NCI-H1092 treated with DMSO at 0.1 percent for 48 hours (cell line): ENCODE data around the gene SLC24A3.

Experiments used
- DNase-seq: peaks from one replicate; lab custom pipeline; 2025; lab: John Stamatoyannopoulos, UW

SLC24A3 gene

DNA sequence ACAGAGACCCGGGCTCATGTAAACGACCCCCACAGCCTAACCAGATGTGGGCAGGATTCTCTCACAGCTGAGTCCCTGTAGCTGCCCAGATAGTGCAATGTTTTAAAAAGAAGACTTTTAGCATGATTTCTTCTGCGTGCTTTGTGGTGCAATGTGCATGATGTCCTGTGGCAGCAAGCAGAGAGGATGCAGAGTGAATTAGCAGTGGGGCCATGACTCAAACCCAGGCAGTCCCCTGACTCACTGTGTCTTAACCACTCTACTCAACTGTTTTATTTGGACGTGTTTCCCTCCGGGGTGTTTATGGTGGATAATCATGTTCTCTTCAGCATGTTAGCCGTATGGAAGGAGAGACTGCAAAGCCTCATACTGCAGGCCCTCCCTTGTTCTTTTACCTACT, 247.9 kb downstream of the SLC24A3 start:
- DNase-seq: no peak

- no peak for DNase-seq
Measured at GRCh38 chr20:19462491-19462890, 250.0 kb downstream of the SLC24A3 start.

GRCh38 chr20:19463597-19463996, 251.2 kb downstream of the SLC24A3 start:
- DNase-seq: no peak

- peak; percentile 53 for DNase-seq
Measured at GRCh38 chr20:19465536-19465935, 253.1 kb downstream of the SLC24A3 start.

- peak; percentile 88 for DNase-seq
Measured at GRCh38 chr20:19466206-19466928, 253.9 kb downstream of the SLC24A3 start.

DNA sequence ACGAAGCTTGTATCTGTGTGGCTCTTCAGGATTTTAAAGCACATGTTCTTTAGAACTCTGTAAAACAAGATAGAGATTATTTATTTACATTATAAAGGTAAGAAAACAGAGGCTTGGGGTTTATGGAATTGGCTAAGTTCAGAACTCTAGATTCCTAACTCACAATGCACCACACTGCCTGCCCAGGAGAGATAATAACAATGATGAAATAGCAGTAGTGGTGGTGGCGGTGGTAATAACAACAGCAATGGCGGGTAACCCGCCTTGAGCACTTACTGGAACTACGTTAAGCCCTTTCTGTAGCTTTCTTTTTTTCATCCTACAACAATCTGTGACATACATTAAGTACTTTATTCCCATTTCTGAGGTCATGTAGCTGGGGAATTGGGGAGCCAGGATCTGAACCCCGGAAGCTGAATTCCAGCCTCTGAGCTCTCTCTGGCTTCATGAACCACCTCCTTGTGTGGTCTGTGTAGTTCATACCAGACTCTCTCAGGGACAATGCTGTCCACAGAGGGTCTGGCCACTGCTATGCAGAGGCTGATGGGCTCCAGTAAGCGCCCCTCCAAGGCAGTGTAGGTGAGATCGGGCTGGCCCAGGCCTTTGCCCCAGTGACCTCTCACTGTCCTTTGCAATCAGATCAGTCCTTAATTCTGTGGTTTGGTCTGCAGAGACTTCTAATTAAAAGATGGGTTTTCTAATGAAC, 260.9 kb downstream of the SLC24A3 start:
- DNase-seq: no peak

GRCh38 chr20:19473922-19474286, 261.5 kb downstream of the SLC24A3 start:
- no peak for DNase-seq

DNA sequence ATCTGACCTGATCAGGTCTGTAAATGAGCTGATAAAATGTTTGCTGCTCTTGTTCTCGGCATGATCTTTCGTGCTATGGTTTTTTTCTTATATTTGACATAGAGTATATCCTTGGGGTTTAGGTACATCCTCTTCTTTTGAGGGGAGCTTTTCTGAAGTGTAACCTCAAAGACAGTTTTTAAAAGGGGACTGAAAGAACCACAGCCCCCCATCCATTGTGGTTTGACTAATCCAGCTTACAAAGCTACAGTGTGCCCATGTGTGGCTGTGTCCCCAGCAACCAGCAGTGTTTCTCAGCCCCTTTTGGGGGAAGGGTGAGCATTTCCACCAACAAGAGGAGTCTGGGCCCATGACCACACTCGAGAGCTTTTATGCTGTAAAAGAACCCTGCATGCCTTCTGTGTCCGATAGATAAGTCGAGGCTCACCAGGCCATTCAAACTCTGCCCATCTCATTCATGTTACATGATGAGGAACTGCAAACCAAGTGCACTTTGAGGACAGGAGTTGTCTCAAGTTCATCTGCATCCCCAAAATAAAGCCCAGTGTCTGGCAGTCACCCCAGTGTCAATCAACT, 266.0 kb downstream of the SLC24A3 start:
- no peak for DNase-seq

DNA sequence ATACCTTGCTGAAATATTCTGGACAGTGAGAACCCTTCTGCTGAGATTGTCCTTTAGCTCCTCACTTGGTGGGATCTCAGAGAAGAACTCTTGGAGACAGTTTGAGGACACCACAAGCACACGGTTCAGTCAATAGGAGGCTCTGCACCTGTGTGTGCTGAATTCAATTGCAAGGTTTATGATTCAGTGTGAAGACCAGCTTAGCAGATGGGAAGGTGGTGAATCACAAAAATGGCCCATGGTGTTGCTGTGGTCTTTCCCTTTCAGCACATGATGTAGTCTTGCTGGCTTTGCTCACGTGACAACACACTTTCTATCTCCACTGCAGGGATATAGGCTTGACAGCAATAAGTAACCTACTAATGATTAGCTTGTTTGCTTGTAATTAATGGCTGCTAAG, 270.3 kb downstream of the SLC24A3 start:
- DNase-seq: no peak

- DNase-seq: no peak
Measured at GRCh38 chr20:19483309-19483708, 270.9 kb downstream of the SLC24A3 start.

- DNase-seq: no peak
Measured at GRCh38 chr20:19486446-19486845, 274.0 kb downstream of the SLC24A3 start.

- DNase-seq: no peak
Measured at GRCh38 chr20:19487420-19487819, 275.0 kb downstream of the SLC24A3 start.

DNA sequence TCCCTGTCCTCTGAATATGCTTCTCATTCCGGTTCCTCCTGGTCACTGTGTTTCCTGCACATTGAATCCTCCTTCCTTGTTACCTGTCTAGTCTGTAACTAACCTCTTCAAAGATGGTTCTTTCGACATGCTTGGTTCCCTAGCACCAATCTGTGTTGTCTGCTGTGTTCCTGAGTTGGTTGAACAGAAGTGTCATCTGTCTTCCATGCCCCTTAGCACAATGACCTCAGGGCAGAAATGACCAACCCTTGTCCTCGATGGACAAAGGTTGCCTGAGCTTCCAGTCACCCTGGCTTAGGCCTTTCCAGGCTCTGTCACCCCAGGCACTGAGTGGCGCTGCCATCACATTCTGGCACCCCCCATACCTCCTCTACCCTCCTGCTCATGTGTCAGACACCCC, 278.8 kb downstream of the SLC24A3 start:
- no peak for DNase-seq

DNA sequence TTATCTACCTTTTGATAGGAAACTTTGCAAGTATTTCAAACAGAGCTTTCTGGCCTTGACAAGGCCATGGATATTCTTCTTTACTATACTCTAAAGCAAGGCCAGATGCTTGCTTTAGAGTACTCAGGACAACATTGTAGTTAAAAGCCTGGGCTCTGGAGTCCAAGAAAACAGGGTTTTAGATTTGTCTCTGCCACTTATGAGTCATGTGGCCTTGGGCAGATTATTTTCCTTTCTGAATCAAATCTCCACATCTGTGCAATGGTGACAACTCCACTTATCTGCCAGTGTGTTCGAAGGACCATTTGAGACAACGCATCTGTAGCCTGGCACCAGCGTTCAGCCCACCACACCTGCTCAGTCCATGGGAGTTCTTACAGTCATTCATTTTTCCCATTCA, 279.7 kb downstream of the SLC24A3 start:
- DNase-seq: no peak

- peak; percentile 19 for DNase-seq
Measured at GRCh38 chr20:19492687-19493336, 280.4 kb downstream of the SLC24A3 start.

DNA sequence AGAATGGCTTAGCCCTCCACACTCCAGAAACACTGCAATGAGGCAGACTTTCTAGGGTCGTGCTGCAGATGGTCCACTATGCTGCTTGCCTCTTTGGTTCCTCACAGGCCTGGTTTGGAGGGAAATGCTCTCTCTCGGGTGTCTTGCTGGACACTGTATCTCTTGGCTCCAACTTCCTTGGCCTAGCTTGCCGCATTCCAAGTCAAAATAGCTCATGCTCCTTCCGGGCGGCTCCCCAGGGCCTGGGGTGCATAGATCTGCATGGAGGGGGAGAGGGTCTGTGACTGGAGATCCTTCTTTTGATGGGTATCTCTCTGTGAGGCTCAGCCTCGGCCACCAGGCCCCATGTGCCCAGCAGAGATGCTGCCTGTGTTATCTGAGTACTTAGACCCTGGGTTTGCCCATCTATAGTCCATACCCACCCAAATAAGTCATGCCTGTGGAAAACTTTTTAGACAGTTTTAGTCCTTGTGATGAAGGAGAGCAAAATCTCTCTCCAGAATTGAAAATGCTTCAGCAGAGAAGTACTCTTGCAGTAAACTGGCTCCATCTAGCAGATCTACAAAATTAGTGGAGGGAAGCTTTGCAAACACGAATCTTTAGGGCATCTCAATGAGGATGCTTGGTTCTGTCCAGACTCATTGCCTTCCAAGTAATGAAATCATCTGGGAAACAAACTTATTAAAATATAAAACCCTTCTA, 281.5 kb downstream of the SLC24A3 start:
- no peak for DNase-seq

GRCh38 chr20:19495905-19496703, 283.7 kb downstream of the SLC24A3 start:
- no peak for DNase-seq

GRCh38 chr20:19497064-19497463, 284.6 kb downstream of the SLC24A3 start:
- DNase-seq: no peak

DNA sequence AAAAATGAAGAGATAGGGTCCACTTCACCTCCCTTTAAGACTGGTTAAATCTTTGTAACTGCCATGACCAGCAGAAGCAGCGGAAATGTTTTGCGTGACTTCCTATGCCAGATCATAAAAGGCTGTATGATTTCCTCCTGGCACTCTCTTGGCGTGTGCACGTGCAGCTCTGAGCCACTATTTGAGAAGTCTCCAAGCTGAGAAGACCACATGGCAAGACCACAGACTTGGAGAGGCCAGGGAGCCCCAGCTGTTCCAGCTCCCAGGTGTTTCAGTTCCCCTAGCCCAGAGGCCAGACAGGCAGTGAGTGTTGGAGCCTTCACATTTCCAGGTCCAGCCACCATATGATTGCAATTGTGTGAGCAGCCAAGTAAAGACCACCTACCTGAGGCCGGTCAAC, 286.3 kb downstream of the SLC24A3 start:
- no peak for DNase-seq

DNA sequence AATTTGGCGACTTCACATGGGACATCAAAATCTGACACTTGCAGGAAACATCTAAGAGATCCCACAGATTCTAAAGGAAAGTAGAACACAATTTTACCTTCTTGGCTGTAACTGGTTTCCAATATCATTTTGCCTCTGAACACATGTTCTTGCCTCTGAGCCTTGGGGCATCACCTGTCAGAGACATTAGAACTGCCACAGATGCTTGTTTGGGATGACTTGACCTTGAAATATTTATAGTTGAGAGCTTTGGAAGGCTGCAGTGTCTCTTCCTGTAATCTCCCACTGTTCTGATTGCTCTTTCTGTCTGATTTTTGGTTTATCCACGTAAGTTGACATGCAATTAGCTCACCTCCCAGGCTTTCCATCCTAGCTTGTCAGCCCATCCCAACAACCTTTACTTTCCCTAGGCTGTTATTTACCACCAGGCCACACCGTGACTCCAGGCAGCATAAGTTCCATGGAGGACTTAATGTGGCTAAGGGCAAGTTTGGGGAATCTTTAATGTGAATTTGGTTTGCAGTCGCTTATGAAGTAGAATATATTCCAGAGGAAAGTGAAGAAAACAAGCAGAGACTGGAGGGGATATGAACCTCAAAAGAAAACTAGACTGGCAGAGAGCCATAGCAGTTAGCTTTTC, 289.2 kb downstream of the SLC24A3 start:
- no peak for DNase-seq

GRCh38 chr20:19502169-19502568, 289.7 kb downstream of the SLC24A3 start:
- DNase-seq: no peak
